Measurements from ENCODE around the gene AGK.

- no peak for TF ChIP-seq POLR2AphosphoS5 (IDR thresholded peaks at IDR 0.05)
- no peak for TF ChIP-seq CTCF (IDR thresholded peaks at IDR 0.05)
- TF ChIP-seq EP300 (IDR thresholded peaks at IDR 0.05): no peak
Observed at GRCh38 chr7:141525973-141526514, 25.2 kb upstream of the AGK start.
